ENCODE measurements around the gene EXTL1.

DNA sequence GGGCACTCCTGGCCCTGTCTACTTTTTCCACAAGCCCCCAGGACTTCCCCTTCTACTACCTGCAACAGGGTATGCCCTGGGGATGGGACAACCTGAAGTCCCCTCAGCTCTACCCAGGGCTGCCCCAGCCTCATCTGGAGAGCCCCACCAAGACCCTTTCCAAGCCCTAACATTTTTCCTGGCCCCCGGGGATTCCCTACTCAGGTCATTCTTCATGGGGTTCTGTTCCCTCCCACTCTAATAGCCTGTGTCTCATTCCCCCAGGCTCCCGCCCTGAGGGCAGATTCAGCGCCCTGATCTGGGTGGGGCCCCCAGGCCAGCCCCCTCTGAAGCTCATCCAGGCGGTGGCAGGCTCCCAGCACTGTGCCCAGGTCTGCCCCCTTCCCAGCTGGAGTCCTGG is 9.6 kb downstream of the EXTL1 start:
- no peak for TF ChIP-seq POLR2A (IDR thresholded peaks at IDR 0.05; ENCODE audit: low read depth, low read length)
- TF ChIP-seq, protein P1, sequence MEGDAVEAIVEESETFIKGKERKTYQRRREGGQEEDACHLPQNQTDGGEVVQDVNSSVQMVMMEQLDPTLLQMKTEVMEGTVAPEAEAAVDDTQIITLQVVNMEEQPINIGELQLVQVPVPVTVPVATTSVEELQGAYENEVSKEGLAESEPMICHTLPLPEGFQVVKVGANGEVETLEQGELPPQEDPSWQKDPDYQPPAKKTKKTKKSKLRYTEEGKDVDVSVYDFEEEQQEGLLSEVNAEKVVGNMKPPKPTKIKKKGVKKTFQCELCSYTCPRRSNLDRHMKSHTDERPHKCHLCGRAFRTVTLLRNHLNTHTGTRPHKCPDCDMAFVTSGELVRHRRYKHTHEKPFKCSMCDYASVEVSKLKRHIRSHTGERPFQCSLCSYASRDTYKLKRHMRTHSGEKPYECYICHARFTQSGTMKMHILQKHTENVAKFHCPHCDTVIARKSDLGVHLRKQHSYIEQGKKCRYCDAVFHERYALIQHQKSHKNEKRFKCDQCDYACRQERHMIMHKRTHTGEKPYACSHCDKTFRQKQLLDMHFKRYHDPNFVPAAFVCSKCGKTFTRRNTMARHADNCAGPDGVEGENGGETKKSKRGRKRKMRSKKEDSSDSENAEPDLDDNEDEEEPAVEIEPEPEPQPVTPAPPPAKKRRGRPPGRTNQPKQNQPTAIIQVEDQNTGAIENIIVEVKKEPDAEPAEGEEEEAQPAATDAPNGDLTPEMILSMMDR (conservative IDR thresholded peaks at IDR 0.05; ENCODE audit: low read depth, low read length), result no peak
- TF ChIP-seq BHLHE40 (IDR thresholded peaks at IDR 0.05; ENCODE audit: low read depth, low read length), result no peak
- TF ChIP-seq, protein P2, sequence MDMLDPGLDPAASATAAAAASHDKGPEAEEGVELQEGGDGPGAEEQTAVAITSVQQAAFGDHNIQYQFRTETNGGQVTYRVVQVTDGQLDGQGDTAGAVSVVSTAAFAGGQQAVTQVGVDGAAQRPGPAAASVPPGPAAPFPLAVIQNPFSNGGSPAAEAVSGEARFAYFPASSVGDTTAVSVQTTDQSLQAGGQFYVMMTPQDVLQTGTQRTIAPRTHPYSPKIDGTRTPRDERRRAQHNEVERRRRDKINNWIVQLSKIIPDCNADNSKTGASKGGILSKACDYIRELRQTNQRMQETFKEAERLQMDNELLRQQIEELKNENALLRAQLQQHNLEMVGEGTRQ (IDR thresholded peaks at IDR 0.05; ENCODE audit: low read depth, low read length), result no peak
- TF ChIP-seq RCOR1 (IDR thresholded peaks at IDR 0.05; ENCODE audit: insufficient replicate concordance, low read length), result no peak
- no peak for TF ChIP-seq CEBPB (IDR thresholded peaks at IDR 0.05; ENCODE audit: low read depth, low read length)
- TF ChIP-seq MXI1 (IDR thresholded peaks at IDR 0.05; ENCODE audit: borderline replicate concordance, low read depth, low read length), result no peak
- TF ChIP-seq SMC3 (IDR thresholded peaks at IDR 0.05; ENCODE audit: low read depth, low read length), result no peak
- no peak for TF ChIP-seq MAFK (IDR thresholded peaks at IDR 0.05; ENCODE audit: low read depth, low read length)
- no peak for TF ChIP-seq RFX5 (IDR thresholded peaks at IDR 0.05; ENCODE audit: low read depth, low read length)
- TF ChIP-seq, protein P3, sequence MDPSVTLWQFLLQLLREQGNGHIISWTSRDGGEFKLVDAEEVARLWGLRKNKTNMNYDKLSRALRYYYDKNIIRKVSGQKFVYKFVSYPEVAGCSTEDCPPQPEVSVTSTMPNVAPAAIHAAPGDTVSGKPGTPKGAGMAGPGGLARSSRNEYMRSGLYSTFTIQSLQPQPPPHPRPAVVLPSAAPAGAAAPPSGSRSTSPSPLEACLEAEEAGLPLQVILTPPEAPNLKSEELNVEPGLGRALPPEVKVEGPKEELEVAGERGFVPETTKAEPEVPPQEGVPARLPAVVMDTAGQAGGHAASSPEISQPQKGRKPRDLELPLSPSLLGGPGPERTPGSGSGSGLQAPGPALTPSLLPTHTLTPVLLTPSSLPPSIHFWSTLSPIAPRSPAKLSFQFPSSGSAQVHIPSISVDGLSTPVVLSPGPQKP (IDR thresholded peaks at IDR 0.05; ENCODE audit: borderline replicate concordance, low read depth, low read length), result no peak
- TF ChIP-seq NFE2L2 (IDR thresholded peaks at IDR 0.05; ENCODE audit: low read depth, low read length), result no peak
- TF ChIP-seq FOS (IDR thresholded peaks at IDR 0.05; ENCODE audit: low read depth, low read length), result no peak
- no peak for TF ChIP-seq CHD1 (IDR thresholded peaks at IDR 0.05; ENCODE audit: low read depth, low read length)

All from IMR-90 (cell line).